HL-60 (cell line): ENCODE results near the gene LRFN5.
"Not testable (repeated sequence)": the region's sequence is repeated elsewhere in the genome, so short reads cannot be mapped to it uniquely, and the experiment has no call there.

Source experiments
- DNase-seq, 2 experiments: peaks; one replicate each; pipeline ENCODE4 v3.0.0-alpha.2; 2010 to 2020; ENCODE audit warnings: low read depth in 1 of 2, low spot score in 1 of 2
- H3K27ac ChIP-seq: fragments of 250-450 bp; sonication (Bioruptor Pico); replicated peaks from 2 replicates; pipeline ENCODE4 v1.5.1; 2020; ENCODE audit warnings: mild to moderate bottlenecking, moderate library complexity
- H3K27me3 ChIP-seq: fragments of 250-450 bp; sonication (Bioruptor Pico); 2 replicates; pipeline ENCODE4 v1.5.1; 2021; ENCODE audit warnings: mild to moderate bottlenecking, moderate library complexity; ENCODE audit not compliant: insufficient read depth, poor library complexity, severe bottlenecking
- H3K4me3 ChIP-seq: replicated peaks from 2 replicates; pipeline ENCODE4 v1.5.1; 2011; ENCODE audit warnings: mild to moderate bottlenecking, control low read depth, low read length; ENCODE audit not compliant: insufficient read depth
- CTCF ChIP-seq: IDR thresholded peaks from one replicate; pipeline ENCODE4 v1.5.1; 2011; ENCODE audit warnings: low read length, control low read depth, inconsistent platforms; ENCODE audit not compliant: insufficient read depth
- GABPA ChIP-seq: IDR thresholded peaks from 2 replicates; pipeline ENCODE4 v1.6.1; 2012; ENCODE audit warnings: low read depth
- POLR2AphosphoS5 ChIP-seq: IDR thresholded peaks from 2 replicates; pipeline ENCODE4 v1.6.1; 2012; ENCODE audit warnings: low read depth
- SPI1 ChIP-seq: IDR thresholded peaks from 2 replicates; pipeline ENCODE4 v1.6.1; 2012; ENCODE audit warnings: low read depth, mild to moderate bottlenecking, borderline replicate concordance
- TF ChIP-seq, protein P1 (sequence below): IDR thresholded peaks from 2 replicates; pipeline ENCODE4 v1.6.1; 2012; ENCODE audit warnings: low read depth; ENCODE audit not compliant: insufficient replicate concordance

The LRFN5 gene

GRCh38 chr14:41899416-41899815 is 292.7 kb downstream of the LRFN5 start:
- TF ChIP-seq SPI1 (no peak), GABPA (no peak), POLR2AphosphoS5 (no peak)
- DNase-seq, result no peak

DNA sequence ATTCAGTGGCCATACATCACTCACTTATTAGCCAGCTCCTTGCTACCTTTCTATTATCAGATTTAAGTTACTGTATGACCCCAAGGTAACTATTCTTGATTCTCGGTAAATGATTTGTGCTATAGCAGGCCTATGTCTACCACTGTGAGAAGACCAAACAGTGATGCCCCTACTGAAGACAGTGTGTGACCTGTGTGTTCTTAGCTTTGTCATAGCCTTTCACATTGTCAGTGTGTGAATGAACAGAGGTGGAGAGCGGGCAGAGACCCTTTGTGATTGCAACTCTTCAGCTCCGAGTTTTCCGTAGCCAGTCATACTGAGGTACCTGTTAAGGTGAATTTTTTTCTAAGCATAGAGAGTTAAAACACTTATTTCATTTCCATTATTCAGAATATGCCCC is 294.0 kb downstream of the LRFN5 start:
- DNase-seq, result no peak
- TF ChIP-seq CTCF (no peak), GABPA (no peak), SPI1 (no peak), POLR2AphosphoS5 (no peak)
- TF ChIP-seq, protein P1, sequence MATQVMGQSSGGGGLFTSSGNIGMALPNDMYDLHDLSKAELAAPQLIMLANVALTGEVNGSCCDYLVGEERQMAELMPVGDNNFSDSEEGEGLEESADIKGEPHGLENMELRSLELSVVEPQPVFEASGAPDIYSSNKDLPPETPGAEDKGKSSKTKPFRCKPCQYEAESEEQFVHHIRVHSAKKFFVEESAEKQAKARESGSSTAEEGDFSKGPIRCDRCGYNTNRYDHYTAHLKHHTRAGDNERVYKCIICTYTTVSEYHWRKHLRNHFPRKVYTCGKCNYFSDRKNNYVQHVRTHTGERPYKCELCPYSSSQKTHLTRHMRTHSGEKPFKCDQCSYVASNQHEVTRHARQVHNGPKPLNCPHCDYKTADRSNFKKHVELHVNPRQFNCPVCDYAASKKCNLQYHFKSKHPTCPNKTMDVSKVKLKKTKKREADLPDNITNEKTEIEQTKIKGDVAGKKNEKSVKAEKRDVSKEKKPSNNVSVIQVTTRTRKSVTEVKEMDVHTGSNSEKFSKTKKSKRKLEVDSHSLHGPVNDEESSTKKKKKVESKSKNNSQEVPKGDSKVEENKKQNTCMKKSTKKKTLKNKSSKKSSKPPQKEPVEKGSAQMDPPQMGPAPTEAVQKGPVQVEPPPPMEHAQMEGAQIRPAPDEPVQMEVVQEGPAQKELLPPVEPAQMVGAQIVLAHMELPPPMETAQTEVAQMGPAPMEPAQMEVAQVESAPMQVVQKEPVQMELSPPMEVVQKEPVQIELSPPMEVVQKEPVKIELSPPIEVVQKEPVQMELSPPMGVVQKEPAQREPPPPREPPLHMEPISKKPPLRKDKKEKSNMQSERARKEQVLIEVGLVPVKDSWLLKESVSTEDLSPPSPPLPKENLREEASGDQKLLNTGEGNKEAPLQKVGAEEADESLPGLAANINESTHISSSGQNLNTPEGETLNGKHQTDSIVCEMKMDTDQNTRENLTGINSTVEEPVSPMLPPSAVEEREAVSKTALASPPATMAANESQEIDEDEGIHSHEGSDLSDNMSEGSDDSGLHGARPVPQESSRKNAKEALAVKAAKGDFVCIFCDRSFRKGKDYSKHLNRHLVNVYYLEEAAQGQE, result no peak
- Histone ChIP-seq H3K27ac (no peak overlapping the region), H3K4me3 (no peak overlapping the region), H3K27me3 (no peaks in the 10 kb centered on the region)

More at GRCh38 chr14:41899416-41899815, 292.7 kb downstream of the LRFN5 start:
- Histone ChIP-seq H3K4me3 (no peak overlapping the region), H3K27ac (no peak overlapping the region), H3K27me3 (no peaks in the 10 kb centered on the region)

DNA sequence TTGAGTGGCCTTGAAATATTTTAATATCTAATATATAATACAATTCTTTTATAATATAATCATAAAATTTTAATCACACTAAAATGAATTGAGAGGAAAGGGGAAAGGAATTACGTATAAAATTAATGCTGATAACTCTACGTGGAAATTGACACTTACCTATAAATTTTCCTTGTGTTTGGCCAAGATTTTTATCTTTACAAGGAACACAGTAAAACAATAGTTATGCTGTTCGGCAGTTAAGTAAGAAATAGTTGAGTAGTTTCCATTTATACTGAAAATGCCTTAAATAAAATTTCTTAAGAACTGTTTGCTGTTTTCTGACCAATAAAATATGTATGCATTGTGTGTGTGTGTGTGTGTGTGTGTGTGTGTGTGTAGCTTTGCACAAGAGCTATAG is 294.4 kb downstream of the LRFN5 start:
- DNase-seq, result no peak
- H3K27me3 ChIP-seq, result no peaks in the 10 kb centered on the region
- TF ChIP-seq SPI1, result no peak
- TF ChIP-seq, protein P1, result no peak
- no peak for TF ChIP-seq CTCF
- no peak for TF ChIP-seq GABPA
- TF ChIP-seq POLR2AphosphoS5, result no peak
- H3K27ac ChIP-seq, result no peak overlapping the region
- no peak overlapping the region for H3K4me3 ChIP-seq

DNA sequence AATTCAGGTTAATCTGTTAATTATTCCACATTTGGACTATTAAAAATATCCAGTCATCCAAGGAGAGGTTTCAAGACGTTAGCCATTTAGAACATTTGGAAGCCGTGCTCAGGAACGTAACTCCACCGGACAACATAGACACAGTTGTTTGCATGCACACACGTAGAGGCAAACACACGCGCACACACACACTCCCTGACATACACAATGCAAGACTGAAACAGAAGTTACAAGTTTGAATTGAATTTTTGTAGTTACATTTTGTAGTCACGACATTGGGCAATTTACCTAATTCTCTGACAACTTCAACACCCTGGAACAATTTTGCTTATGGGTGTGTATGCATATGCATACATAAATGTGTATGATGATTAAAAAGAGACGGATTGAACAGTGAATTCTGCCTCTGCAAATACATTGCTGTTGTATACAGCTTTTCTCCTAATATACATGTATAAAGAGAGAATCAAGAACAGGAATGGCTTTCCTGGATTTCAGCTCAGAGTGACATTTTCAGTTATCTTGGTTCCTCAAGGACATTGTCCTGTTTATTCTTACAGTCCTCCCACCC is 298.8 kb downstream of the LRFN5 start:
- DNase-seq, result no peak
- TF ChIP-seq, protein P1, result no peak
- TF ChIP-seq POLR2AphosphoS5 (no peak), CTCF (no peak), GABPA (no peak), SPI1 (no peak)
- Histone ChIP-seq H3K27ac (no peak overlapping the region), H3K4me3 (no peak overlapping the region), H3K27me3 (no peaks in the 10 kb centered on the region)

DNA sequence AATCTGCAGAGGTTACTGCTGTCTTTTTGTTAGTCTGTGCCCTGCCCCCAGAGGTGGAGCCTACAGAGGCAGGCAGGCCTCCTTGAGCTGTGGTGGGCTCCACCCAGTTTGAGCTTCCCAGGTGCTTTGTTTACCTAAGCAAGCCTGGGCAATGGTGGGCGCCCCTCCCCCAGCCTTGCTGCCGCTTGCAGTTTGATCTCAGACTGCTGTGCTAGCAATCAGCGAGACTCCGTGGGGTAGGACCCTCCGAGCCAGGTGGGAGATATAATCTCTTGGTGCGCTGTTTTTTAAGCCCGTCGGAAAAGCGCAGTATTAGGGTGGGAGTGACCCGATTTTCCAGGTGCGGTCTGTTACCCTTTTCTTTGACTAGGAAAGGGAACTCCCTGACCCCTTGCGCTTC is 304.5 kb downstream of the LRFN5 start:
- DNase-seq, H3K27ac ChIP-seq, H3K27me3 ChIP-seq, H3K4me3 ChIP-seq: not testable (repeated sequence)
